Neural progenitor cell (in vitro differentiated cells): ENCODE results near the gene CHST12.

ENCODE experiments used
- EZH2 ChIP-seq: fragments of 200-600 bp; sonication (generic); IDR thresholded peaks from 2 replicates; pipeline ENCODE4 v1.6.1; 2017; ENCODE audit warnings: antibody characterized with exemption, mild to moderate bottlenecking, moderate library complexity
- TF ChIP-seq, protein P1 (sequence below): fragments of 200-600 bp; sonication (generic); IDR thresholded peaks from 2 replicates; pipeline ENCODE4 v1.5.1; 2017; ENCODE audit warnings: antibody characterized with exemption, mild to moderate bottlenecking

- TF ChIP-seq, protein P1, sequence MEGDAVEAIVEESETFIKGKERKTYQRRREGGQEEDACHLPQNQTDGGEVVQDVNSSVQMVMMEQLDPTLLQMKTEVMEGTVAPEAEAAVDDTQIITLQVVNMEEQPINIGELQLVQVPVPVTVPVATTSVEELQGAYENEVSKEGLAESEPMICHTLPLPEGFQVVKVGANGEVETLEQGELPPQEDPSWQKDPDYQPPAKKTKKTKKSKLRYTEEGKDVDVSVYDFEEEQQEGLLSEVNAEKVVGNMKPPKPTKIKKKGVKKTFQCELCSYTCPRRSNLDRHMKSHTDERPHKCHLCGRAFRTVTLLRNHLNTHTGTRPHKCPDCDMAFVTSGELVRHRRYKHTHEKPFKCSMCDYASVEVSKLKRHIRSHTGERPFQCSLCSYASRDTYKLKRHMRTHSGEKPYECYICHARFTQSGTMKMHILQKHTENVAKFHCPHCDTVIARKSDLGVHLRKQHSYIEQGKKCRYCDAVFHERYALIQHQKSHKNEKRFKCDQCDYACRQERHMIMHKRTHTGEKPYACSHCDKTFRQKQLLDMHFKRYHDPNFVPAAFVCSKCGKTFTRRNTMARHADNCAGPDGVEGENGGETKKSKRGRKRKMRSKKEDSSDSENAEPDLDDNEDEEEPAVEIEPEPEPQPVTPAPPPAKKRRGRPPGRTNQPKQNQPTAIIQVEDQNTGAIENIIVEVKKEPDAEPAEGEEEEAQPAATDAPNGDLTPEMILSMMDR: no peak
- TF ChIP-seq EZH2: no peak
Observed at GRCh38 chr7:2421943-2422310, 18.5 kb downstream of the CHST12 start.
